SK-N-SH (cell line): Measurements from ENCODE around the gene RABL6. TPM values are rescaled to one million over a fixed set of nuclear protein-coding genes. Genes with fewer than 3 reads are reported as not detected.
"Not testable (repeated sequence)": the region's sequence is repeated elsewhere in the genome, so short reads cannot be mapped to it uniquely, and the experiment has no call there.

ENCODE experiments used
- CTCF ChIA-PET: fragments of 300-600, 350-600 bp; formaldehyde crosslinking; extraction: SDS; loops from one replicate; lab custom pipeline; 2021; lab: Yijun Ruan, JAX
- POLR2A ChIA-PET: fragments of 350-600 bp; sonication (Branson Sonifier 250); formaldehyde crosslinking; extraction: SDS; loops from one replicate; lab custom pipeline; 2020; ENCODE audit warnings: antibody characterized with exemption, inconsistent platforms; lab: Yijun Ruan, JAX
- DNase-seq: peaks from one replicate; pipeline ENCODE4 v3.0.0; 2012
- H2AFZ ChIP-seq: fragments of 200-600 bp; sonication (generic); 2 replicates; pipeline ENCODE4 v1.8.1; 2016; ENCODE audit warnings: antibody characterized with exemption, mild to moderate bottlenecking, low read depth
- H3F3A ChIP-seq: fragments of 200-600 bp; sonication (generic); replicated peaks from 2 replicates; pipeline ENCODE3; 2016; ENCODE audit warnings: antibody characterized with exemption, mild to moderate bottlenecking; ENCODE audit not compliant: insufficient read depth
- H3K27ac ChIP-seq, 2 experiments: fragments of 200-500 bp in 1 of 2; fragments of 200-600 bp in 1 of 2; sonication (Bioruptor generic) in 1 of 2; sonication (generic), shearing (Covaris generic) in 1 of 2; 2 replicates each; pipeline versions ENCODE4 v1.5.1 to v1.6.1; 2014 to 2016; ENCODE audit warnings: low read depth in 2 of 2, inconsistent platforms in 1 of 2, low read length in 1 of 2, mild to moderate bottlenecking in 1 of 2, mixed read lengths in 1 of 2
- H3K27me3 ChIP-seq: fragments of 200-600 bp; sonication (generic), shearing (Covaris generic); 2 replicates; pipeline ENCODE4 v1.6.1; 2016; ENCODE audit warnings: mixed run types; ENCODE audit not compliant: insufficient read depth
- H3K36me3 ChIP-seq, 2 experiments: fragments of 200-500 bp in 1 of 2; fragments of 200-600 bp in 1 of 2; sonication (Bioruptor generic) in 1 of 2; sonication (generic) in 1 of 2; replicated peaks in 1 of 2; 2 replicates each; pipeline versions ENCODE3 to v1.5.1; 2014 to 2016; ENCODE audit warnings: low read length in 1 of 2, mild to moderate bottlenecking in 1 of 2; ENCODE audit not compliant: insufficient read depth in 2 of 2, control insufficient read depth in 1 of 2
- H3K4me1 ChIP-seq, 2 experiments: fragments of 200-500 bp in 1 of 2; fragments of 200-600 bp in 1 of 2; sonication (Bioruptor generic) in 1 of 2; sonication (generic), shearing (Covaris generic) in 1 of 2; 2 replicates each; pipeline versions ENCODE4 v1.5.1 to v1.6.1; 2014 to 2016; ENCODE audit warnings: low read depth in 1 of 2, low read length in 1 of 2, mixed run types in 1 of 2; ENCODE audit not compliant: insufficient read depth in 2 of 2, control insufficient read depth in 1 of 2
- H3K4me2 ChIP-seq: fragments of 200-600 bp; sonication (generic), shearing (Covaris generic); 2 replicates; pipeline ENCODE4 v1.6.1; 2017; ENCODE audit warnings: mixed run types
- H3K4me3 ChIP-seq, 2 experiments: fragments of 200-500 bp in 1 of 2; fragments of 200-600 bp in 1 of 2; sonication (Bioruptor generic) in 1 of 2; sonication (generic), shearing (Covaris generic) in 1 of 2; 2 replicates each; pipeline versions ENCODE4 v1.5.1 to v1.8.1; 2014 to 2016; ENCODE audit warnings: low read depth in 2 of 2, inconsistent platforms in 1 of 2, low read length in 1 of 2, mild to moderate bottlenecking in 1 of 2, mixed read lengths in 1 of 2, moderate library complexity in 1 of 2
- H3K79me2 ChIP-seq: fragments of 200-600 bp; sonication (generic); 2 replicates; pipeline ENCODE4 v1.8.1; 2017; ENCODE audit warnings: mild to moderate bottlenecking; ENCODE audit not compliant: insufficient read depth
- H3K9ac ChIP-seq: fragments of 200-600 bp; sonication (generic); 2 replicates; pipeline ENCODE4 v1.6.1; 2017; ENCODE audit warnings: mixed run types
- H3K9me2 ChIP-seq: fragments of 200-600 bp; sonication (generic); 2 replicates; pipeline ENCODE4 v1.6.1; 2017; ENCODE audit warnings: mixed run types
- H3K9me3 ChIP-seq: fragments of 200-600 bp; sonication (generic); 2 replicates; pipeline ENCODE4 v1.6.1; 2017; ENCODE audit warnings: mixed run types, mild to moderate bottlenecking, moderate library complexity
- H4K20me1 ChIP-seq: fragments of 200-600 bp; sonication (generic); 2 replicates; pipeline ENCODE4 v1.6.1; 2017; ENCODE audit warnings: mild to moderate bottlenecking, mixed run types; ENCODE audit not compliant: insufficient read depth
- FOSL2 ChIP-seq: IDR thresholded peaks from 2 replicates; pipeline ENCODE4 v1.4.0; 2012; ENCODE audit warnings: low read depth, mild to moderate bottlenecking, moderate library complexity, borderline replicate concordance
- GATA2 ChIP-seq: sonication (generic); formaldehyde crosslinking; IDR thresholded peaks from 2 replicates; pipeline ENCODE4 v1.5.0; 2020; ENCODE audit warnings: mild to moderate bottlenecking, missing genetic modification reagents
- MEF2A ChIP-seq: IDR thresholded peaks from 2 replicates; pipeline ENCODE4 v1.4.0; 2012; ENCODE audit warnings: low read depth, borderline replicate concordance
- MXI1 ChIP-seq: IDR thresholded peaks from 2 replicates; pipeline ENCODE4 v1.6.1; 2012; ENCODE audit warnings: mild to moderate bottlenecking, low read depth, low read length, improper control_type of control experiment
- NFIC ChIP-seq: IDR thresholded peaks from 2 replicates; pipeline ENCODE4 v1.4.0; 2012; ENCODE audit warnings: borderline replicate concordance
- POLR2AphosphoS5 ChIP-seq: IDR thresholded peaks from 2 replicates; pipeline ENCODE4 v1.6.1; 2012; ENCODE audit warnings: low read depth, low read length
- RAD21 ChIP-seq: IDR thresholded peaks from 2 replicates; pipeline ENCODE4 v1.6.1; 2012; ENCODE audit warnings: mild to moderate bottlenecking, low read length
- RFX5 ChIP-seq: IDR thresholded peaks from 2 replicates; pipeline ENCODE4 v1.6.1; 2012; ENCODE audit warnings: mild to moderate bottlenecking, improper control_type of control experiment, low read length
- RXRA ChIP-seq: IDR thresholded peaks from 2 replicates; pipeline ENCODE4 v1.4.0; 2012; ENCODE audit warnings: low read depth, mild to moderate bottlenecking, borderline replicate concordance
- SMC3 ChIP-seq: IDR thresholded peaks from 2 replicates; pipeline ENCODE4 v1.6.1; 2012; ENCODE audit warnings: low read depth, low read length, improper control_type of control experiment
- TAF1 ChIP-seq: IDR thresholded peaks from 2 replicates; pipeline ENCODE4 v1.6.1; 2012; ENCODE audit warnings: low read depth, mild to moderate bottlenecking, low read length, moderate library complexity, borderline replicate concordance
- TEAD4 ChIP-seq: IDR thresholded peaks from 2 replicates; pipeline ENCODE4 v1.4.0; 2012; ENCODE audit warnings: mild to moderate bottlenecking, borderline replicate concordance; ENCODE audit not compliant: insufficient read depth
- YY1 ChIP-seq: IDR thresholded peaks from 2 replicates; pipeline ENCODE4 v1.4.0; 2012; ENCODE audit warnings: low read depth, mild to moderate bottlenecking
- WGBS: methylation state at CpG from one replicate; pipeline ENCODE4 v1.1.6; 2017; ENCODE audit warnings: low lambda C conversion rate; 5-methylcytosine and 5-hydroxymethylcytosine counted together
- polyA plus RNA-seq, 3 experiments: library from polyadenylated mRNA; depleted of rRNA; stranded (reverse); fragments of >200 nt; gene quantifications; 2 replicates each; pipeline ENCODE4 v1.2.3, GENCODE V29; 2012
- TF ChIP-seq, protein P1 (sequence below): fragments of 150-350 bp; IDR thresholded peaks from 2 replicates; pipeline ENCODE4 v1.6.1; 2016; ENCODE audit warnings: mild to moderate bottlenecking, low read depth, low read length
- TF ChIP-seq, protein P2 (sequence below): IDR thresholded peaks from 2 replicates; pipeline ENCODE4 v1.6.1; 2012; ENCODE audit warnings: mild to moderate bottlenecking, low read depth, low read length, moderate library complexity
- TF ChIP-seq, protein P3 (sequence below): IDR thresholded peaks from 2 replicates; pipeline ENCODE4 v1.4.0; 2012; ENCODE audit warnings: low read depth, borderline replicate concordance
- TF ChIP-seq, protein P4 (sequence below): IDR thresholded peaks from 2 replicates; pipeline ENCODE4; 2012
- TF ChIP-seq, protein P5 (sequence below): IDR thresholded peaks from 2 replicates; pipeline ENCODE4 v1.4.0; 2012; ENCODE audit warnings: low read depth, borderline replicate concordance

Gene RABL6
- polyA plus RNA-seq, 1 of the 3 experiments (the other 2 are of a cell fraction): 43.6 TPM

DNA sequence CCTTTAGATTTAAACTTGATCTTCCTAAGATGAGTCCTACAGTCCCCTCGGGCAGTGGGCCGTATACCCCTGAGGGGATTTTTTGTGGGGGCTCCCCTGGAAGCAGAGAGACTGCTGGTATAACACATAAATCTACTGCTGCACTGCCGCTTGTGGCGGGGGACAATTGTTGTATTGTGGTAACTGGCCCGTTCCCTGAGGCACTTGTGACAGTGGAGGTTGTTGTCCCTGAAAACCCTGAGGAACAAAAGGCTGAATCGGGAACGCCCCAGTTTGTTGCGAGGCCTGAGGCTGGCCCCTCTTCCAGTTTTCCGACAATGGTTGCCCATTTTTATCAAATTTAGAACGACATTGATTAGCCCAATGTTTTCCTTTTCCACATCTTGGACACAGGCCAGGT is 21.3 kb upstream of the RABL6 start:
- Histone ChIP-seq H3K9me2 (no peaks in the 10 kb centered on the region), H3F3A (peaks cover 16% of the 10 kb centered on the region), H2AFZ (no peak overlapping the region), H3K9ac (no peak overlapping the region), H3K27me3 (peaks cover 2% of the 10 kb centered on the region; the same call in 1 of the 2 replicates), H3K9me3 (no peaks in the 10 kb centered on the region), H3K4me1 (peaks cover 7 to 8% of the 10 kb centered on the region in 2 experiments), H3K27ac (no peak overlapping the region), H3K4me3 (no peak overlapping the region), H4K20me1 (no peaks in the 10 kb centered on the region), H3K36me3 (no peaks in the 10 kb centered on the region), H3K79me2 (peaks cover 1% of the 10 kb centered on the region; the same call in 1 of the 2 replicates), H3K4me2 (no peak overlapping the region)
- 66% methylated on average over 9 of the region's 10 CpGs for WGBS
- POLR2A ChIA-PET: no interaction called here
- no peak for DNase-seq
- TF ChIP-seq POLR2AphosphoS5 (no peak), YY1 (no peak), TEAD4 (no peak), MEF2A (no peak), RFX5 (no peak), GATA2 (CRISPR knock-in tag) (no peak), RXRA (no peak), TAF1 (no peak), NFIC (no peak), SMC3 (no peak), FOSL2 (no peak), MXI1 (no peak), RAD21 (no peak)
- TF ChIP-seq, protein P1, sequence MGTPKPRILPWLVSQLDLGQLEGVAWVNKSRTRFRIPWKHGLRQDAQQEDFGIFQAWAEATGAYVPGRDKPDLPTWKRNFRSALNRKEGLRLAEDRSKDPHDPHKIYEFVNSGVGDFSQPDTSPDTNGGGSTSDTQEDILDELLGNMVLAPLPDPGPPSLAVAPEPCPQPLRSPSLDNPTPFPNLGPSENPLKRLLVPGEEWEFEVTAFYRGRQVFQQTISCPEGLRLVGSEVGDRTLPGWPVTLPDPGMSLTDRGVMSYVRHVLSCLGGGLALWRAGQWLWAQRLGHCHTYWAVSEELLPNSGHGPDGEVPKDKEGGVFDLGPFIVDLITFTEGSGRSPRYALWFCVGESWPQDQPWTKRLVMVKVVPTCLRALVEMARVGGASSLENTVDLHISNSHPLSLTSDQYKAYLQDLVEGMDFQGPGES: no peak
- TF ChIP-seq, protein P2, sequence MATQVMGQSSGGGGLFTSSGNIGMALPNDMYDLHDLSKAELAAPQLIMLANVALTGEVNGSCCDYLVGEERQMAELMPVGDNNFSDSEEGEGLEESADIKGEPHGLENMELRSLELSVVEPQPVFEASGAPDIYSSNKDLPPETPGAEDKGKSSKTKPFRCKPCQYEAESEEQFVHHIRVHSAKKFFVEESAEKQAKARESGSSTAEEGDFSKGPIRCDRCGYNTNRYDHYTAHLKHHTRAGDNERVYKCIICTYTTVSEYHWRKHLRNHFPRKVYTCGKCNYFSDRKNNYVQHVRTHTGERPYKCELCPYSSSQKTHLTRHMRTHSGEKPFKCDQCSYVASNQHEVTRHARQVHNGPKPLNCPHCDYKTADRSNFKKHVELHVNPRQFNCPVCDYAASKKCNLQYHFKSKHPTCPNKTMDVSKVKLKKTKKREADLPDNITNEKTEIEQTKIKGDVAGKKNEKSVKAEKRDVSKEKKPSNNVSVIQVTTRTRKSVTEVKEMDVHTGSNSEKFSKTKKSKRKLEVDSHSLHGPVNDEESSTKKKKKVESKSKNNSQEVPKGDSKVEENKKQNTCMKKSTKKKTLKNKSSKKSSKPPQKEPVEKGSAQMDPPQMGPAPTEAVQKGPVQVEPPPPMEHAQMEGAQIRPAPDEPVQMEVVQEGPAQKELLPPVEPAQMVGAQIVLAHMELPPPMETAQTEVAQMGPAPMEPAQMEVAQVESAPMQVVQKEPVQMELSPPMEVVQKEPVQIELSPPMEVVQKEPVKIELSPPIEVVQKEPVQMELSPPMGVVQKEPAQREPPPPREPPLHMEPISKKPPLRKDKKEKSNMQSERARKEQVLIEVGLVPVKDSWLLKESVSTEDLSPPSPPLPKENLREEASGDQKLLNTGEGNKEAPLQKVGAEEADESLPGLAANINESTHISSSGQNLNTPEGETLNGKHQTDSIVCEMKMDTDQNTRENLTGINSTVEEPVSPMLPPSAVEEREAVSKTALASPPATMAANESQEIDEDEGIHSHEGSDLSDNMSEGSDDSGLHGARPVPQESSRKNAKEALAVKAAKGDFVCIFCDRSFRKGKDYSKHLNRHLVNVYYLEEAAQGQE: no peak
- TF ChIP-seq, protein P3, sequence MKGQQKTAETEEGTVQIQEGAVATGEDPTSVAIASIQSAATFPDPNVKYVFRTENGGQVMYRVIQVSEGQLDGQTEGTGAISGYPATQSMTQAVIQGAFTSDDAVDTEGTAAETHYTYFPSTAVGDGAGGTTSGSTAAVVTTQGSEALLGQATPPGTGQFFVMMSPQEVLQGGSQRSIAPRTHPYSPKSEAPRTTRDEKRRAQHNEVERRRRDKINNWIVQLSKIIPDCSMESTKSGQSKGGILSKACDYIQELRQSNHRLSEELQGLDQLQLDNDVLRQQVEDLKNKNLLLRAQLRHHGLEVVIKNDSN: no peak
- TF ChIP-seq, protein P4, sequence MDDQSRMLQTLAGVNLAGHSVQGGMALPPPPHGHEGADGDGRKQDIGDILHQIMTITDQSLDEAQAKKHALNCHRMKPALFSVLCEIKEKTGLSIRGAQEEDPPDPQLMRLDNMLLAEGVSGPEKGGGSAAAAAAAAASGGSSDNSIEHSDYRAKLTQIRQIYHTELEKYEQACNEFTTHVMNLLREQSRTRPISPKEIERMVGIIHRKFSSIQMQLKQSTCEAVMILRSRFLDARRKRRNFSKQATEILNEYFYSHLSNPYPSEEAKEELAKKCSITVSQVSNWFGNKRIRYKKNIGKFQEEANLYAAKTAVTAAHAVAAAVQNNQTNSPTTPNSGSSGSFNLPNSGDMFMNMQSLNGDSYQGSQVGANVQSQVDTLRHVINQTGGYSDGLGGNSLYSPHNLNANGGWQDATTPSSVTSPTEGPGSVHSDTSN: no peak
- TF ChIP-seq, protein P5, sequence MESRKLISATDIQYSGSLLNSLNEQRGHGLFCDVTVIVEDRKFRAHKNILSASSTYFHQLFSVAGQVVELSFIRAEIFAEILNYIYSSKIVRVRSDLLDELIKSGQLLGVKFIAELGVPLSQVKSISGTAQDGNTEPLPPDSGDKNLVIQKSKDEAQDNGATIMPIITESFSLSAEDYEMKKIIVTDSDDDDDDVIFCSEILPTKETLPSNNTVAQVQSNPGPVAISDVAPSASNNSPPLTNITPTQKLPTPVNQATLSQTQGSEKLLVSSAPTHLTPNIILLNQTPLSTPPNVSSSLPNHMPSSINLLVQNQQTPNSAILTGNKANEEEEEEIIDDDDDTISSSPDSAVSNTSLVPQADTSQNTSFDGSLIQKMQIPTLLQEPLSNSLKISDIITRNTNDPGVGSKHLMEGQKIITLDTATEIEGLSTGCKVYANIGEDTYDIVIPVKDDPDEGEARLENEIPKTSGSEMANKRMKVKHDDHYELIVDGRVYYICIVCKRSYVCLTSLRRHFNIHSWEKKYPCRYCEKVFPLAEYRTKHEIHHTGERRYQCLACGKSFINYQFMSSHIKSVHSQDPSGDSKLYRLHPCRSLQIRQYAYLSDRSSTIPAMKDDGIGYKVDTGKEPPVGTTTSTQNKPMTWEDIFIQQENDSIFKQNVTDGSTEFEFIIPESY: no peak
- CTCF ChIA-PET: interaction anchor here (0.6 to 3.9 kb wide), 22 partner anchors 11 to 263 kb away, joined by 3 to 57 read pairs (median 6); partner anchors contain the start of genes AJM1, C8G, CLIC3 and FBXW5

DNA sequence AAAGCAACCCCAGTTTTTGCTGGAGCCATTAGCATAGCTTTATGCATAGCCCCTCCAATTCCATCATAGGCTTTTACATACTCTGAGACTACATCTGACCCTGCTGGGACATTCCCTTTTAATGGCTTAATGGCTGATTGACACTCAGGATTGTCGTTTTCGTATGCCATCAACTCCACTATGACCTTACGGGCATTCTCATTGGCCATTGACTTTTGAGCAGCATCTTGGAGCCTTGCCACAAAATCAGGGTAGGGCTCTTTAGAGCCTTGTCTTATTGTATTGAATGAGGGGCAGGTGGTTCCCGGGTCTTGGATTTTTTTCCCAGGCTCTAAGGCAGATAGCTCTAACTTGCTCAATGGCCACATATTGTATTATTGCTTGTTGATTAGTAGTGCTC is 20.8 kb upstream of the RABL6 start:
- POLR2A ChIA-PET, H3K4me2 ChIP-seq, H2AFZ ChIP-seq, H3K9me3 ChIP-seq, H3K4me3 ChIP-seq, DNase-seq, H4K20me1 ChIP-seq, H3K36me3 ChIP-seq, H3K27ac ChIP-seq, H3K79me2 ChIP-seq, H3K9me2 ChIP-seq, H3K27me3 ChIP-seq, H3K9ac ChIP-seq: not testable (repeated sequence)
- CTCF ChIA-PET: interaction anchor here (0.6 to 3.9 kb wide), 25 partner anchors 12 to 280 kb away, joined by 3 to 57 read pairs (median 6); partner anchors contain the start of genes AJM1, C8G, CLIC3 and FBXW5
- peaks cover 7 to 14% of the 10 kb centered on the region in 2 experiments for H3K4me1 ChIP-seq
- peaks cover 16% of the 10 kb centered on the region for H3F3A ChIP-seq
- WGBS: 16% methylated on average over 4 of the region's 4 CpGs
